A673 (cell line): Measurements from ENCODE around the gene TRPM6. TPM values are rescaled to one million over a fixed set of nuclear protein-coding genes. Genes with fewer than 3 reads are reported as not detected.
A peak's percentile ranks its signal among the peaks of the same experiment; 100 is the strongest.

Experiments used
- BruUV-seq: library from RNA; stranded (reverse); fragments of 400-500 nt; replicated peaks from 2 replicates; lab custom pipeline; 2021; lab: Mats Ljungman, UMichigan
- CTCF ChIA-PET: fragments of 300-600 bp; sonication (Branson Sonifier 250); formaldehyde crosslinking; loops from one replicate; lab custom pipeline; 2022; ENCODE audit warnings: antibody characterized with exemption; lab: Charles Lee
- POLR2A ChIA-PET: fragments of 300-600 bp; sonication (Branson Sonifier 250); formaldehyde crosslinking; loops from one replicate; lab custom pipeline; 2022; ENCODE audit warnings: antibody characterized with exemption; ENCODE audit not compliant: low non-redundant PET; lab: Charles Lee
- DNase-seq: peaks from one replicate; pipeline ENCODE4 v3.0.0-alpha.2; 2015; ENCODE audit warnings: low spot score
- H3K27ac ChIP-seq: fragments of 200-600 bp; sonication (generic); 2 replicates; pipeline ENCODE4 v1.5.1; 2016; ENCODE audit warnings: mixed run types, low read depth, mild to moderate bottlenecking, mixed read lengths, antibody characterized with exemption, low read length; ENCODE audit not compliant: poor library complexity, severe bottlenecking
- H3K27me3 ChIP-seq: fragments of 200-600 bp; sonication (generic); replicated peaks from 2 replicates; pipeline ENCODE4 v1.6.1; 2017; ENCODE audit warnings: mixed run types, low read depth, mild to moderate bottlenecking, mixed read lengths, antibody characterized with exemption, low read length; ENCODE audit not compliant: insufficient read depth, poor library complexity
- H3K36me3 ChIP-seq: fragments of 200-600 bp; sonication (generic); 2 replicates; pipeline ENCODE4 v1.6.1; 2016; ENCODE audit warnings: mixed run types, mild to moderate bottlenecking, mixed read lengths, antibody characterized with exemption, low read length; ENCODE audit not compliant: insufficient read depth, poor library complexity, severe bottlenecking
- H3K4me1 ChIP-seq: fragments of 200-600 bp; sonication (generic); 2 replicates; pipeline ENCODE4 v1.6.1; 2017; ENCODE audit warnings: mixed run types, mild to moderate bottlenecking, mixed read lengths, antibody characterized with exemption, low read length; ENCODE audit not compliant: insufficient read depth, poor library complexity, severe bottlenecking
- H3K4me3 ChIP-seq: fragments of 200-600 bp; sonication (generic); 2 replicates; pipeline ENCODE4 v1.5.1; 2016; ENCODE audit warnings: low read depth, mixed run types, mild to moderate bottlenecking, mixed read lengths, low read length; ENCODE audit not compliant: poor library complexity, severe bottlenecking
- H3K9me3 ChIP-seq: fragments of 200-600 bp; sonication (generic); 2 replicates; pipeline ENCODE4 v1.6.1; 2016; ENCODE audit warnings: mixed run types, low read depth, mild to moderate bottlenecking, mixed read lengths, antibody characterized with exemption, low read length; ENCODE audit not compliant: poor library complexity, severe bottlenecking
- CTCF ChIP-seq: fragments of 300-800, 200-600 bp; sonication (generic); conservative IDR thresholded peaks from 2 replicates; pipeline ENCODE4 v1.5.1; 2017; ENCODE audit warnings: low read depth, mild to moderate bottlenecking, antibody characterized with exemption, low read length, moderate library complexity, mixed read lengths
- EZH2 ChIP-seq: fragments of 200-600 bp; sonication (generic); IDR thresholded peaks from 2 replicates; pipeline ENCODE4 v1.6.1; 2017; ENCODE audit warnings: borderline replicate concordance, low read depth, mild to moderate bottlenecking, mixed read lengths, antibody characterized with exemption, low read length; ENCODE audit not compliant: poor library complexity, severe bottlenecking
- intact Hi-C: fragments of 100-400 bp; cut with micrococcal nuclease; formaldehyde crosslinking; loops from one replicate; pipeline ENCODE4 v1.10.0; 2022; ENCODE audit not compliant: unreplicated experiment
- total RNA-seq: library from RNA; stranded (reverse); gene quantifications from 2 replicates; pipeline ENCODE4 v1.2.3, GENCODE V29; 2021

Gene TRPM6
- total RNA-seq, 1 experiment from 2014 or later: 0.06 TPM

DNA sequence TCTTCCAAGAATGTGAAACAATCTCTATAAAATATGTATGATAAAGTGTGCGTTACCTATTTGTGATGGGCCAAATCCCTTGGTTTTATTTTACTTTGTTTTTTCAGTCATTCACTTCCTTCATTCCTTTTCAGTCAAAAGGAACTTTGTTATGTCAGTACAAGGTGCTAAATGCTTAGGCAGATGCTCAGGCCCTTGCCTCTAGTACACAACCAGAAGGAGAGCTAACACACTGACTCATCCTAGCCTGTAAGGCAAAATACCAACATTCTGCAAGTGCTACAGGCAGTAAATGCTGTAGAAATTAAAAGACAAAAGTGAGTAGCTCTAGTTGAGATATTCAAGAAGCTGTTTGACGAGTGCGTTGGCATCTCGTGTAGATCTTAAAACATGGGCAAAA is 49.4 kb downstream of the TRPM6 start:
- Histone ChIP-seq H3K9me3 (no peaks in the 10 kb centered on the region), H3K27me3 (no peaks in the 10 kb centered on the region), H3K4me3 (no peak overlapping the region), H3K27ac (no peak overlapping the region), H3K36me3 (no peaks in the 10 kb centered on the region), H3K4me1 (no peaks in the 10 kb centered on the region)
- ChIA-PET CTCF (no interaction called here), POLR2A (no interaction called here)
- TF ChIP-seq EZH2: no peak
- no peak for TF ChIP-seq CTCF
- BruUV-seq: no TSS peak
- intact Hi-C loops: no loop called here
- no peak for DNase-seq

DNA sequence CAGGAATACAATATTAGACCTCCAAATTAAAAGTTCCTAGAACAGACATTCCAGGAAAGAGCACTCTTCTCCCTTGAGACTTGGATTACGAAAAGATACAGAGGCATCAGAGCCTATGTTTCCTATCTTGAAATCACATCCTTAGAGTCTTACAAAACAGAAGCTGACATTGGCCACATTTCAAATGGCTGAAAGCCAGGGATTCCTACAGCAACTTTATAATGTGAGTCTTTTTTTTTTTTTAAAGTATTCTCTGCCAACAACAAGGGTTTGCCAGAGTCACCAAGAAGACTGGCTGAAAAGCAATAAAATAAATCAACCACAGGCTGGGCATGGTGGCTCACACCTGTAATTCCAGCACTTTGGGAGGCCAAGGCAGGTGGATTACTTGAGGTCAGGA is 63.1 kb downstream of the TRPM6 start:
- no peak overlapping the region for H3K27ac ChIP-seq
- TF ChIP-seq CTCF: no peak
- no peak for TF ChIP-seq EZH2
- no peaks in the 10 kb centered on the region for H3K9me3 ChIP-seq
- peaks cover 3% of the 10 kb centered on the region for H3K27me3 ChIP-seq
- CTCF ChIA-PET: no interaction called here
- peak; percentile 86 for DNase-seq
- H3K4me3 ChIP-seq: no peak overlapping the region
- H3K4me1 ChIP-seq: no peaks in the 10 kb centered on the region
- intact Hi-C loops: no loop called here
- no TSS peak for BruUV-seq
- POLR2A ChIA-PET: no interaction called here
- H3K36me3 ChIP-seq: no peaks in the 10 kb centered on the region

DNA sequence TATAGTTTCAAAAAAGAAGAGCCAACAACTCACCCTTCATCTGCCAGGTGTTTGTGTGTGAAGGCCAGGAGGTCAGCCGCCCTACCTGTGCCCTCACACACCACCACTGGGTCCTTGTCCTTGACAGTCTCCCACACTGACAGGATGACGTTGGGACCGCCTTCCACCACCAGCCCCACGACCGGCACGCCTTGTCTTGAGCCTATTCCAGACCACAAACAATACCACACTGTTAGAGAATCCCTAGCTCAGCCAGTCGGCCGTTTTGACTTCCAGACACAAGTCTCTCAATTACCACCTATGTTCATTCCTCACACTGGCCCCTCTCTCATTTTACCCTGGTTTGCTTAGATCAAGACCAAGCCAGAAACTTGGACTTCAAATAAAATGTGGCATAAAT is 66.1 kb downstream of the TRPM6 start:
- no peaks in the 10 kb centered on the region for H3K36me3 ChIP-seq
- TF ChIP-seq CTCF (no peak), EZH2 (no peak)
- no TSS peak for BruUV-seq
- no peak for DNase-seq
- no peak overlapping the region for H3K27ac ChIP-seq
- H3K27me3 ChIP-seq: peaks cover 3% of the 10 kb centered on the region
- H3K9me3 ChIP-seq: no peaks in the 10 kb centered on the region
- ChIA-PET CTCF (no interaction called here), POLR2A (no interaction called here)
- no peaks in the 10 kb centered on the region for H3K4me1 ChIP-seq
- no peak overlapping the region for H3K4me3 ChIP-seq
- intact Hi-C loops: no loop called here
